Measurements from ENCODE around the gene KIAA1755.

The KIAA1755 gene

DNA sequence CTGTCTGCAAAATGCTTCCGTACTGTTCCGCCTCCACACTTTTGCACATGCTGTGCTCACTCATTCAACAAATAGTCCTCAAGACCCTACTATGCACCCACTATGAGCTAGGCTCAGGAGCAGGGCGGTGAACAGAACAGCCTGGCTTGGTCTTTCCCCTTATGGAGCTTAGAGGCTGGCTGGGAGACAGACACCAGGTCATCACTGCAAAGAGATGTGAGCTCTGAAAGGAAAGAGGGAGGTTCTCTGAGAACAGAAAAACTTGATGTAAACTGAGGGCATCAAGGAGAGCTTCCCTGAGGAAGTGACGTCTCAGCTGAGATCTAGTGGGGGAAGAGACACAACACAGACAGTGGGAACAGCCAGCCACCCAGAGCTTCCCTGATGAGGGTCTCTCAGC is 64.5 kb downstream of the KIAA1755 start:
- no peak for DNase-seq (ENCODE audit: extremely low read depth, low read depth)
- no peak overlapping the region for H3K4me3 ChIP-seq (replicated peaks; ENCODE audit: low read depth, low read length)
- TF ChIP-seq, protein P1, sequence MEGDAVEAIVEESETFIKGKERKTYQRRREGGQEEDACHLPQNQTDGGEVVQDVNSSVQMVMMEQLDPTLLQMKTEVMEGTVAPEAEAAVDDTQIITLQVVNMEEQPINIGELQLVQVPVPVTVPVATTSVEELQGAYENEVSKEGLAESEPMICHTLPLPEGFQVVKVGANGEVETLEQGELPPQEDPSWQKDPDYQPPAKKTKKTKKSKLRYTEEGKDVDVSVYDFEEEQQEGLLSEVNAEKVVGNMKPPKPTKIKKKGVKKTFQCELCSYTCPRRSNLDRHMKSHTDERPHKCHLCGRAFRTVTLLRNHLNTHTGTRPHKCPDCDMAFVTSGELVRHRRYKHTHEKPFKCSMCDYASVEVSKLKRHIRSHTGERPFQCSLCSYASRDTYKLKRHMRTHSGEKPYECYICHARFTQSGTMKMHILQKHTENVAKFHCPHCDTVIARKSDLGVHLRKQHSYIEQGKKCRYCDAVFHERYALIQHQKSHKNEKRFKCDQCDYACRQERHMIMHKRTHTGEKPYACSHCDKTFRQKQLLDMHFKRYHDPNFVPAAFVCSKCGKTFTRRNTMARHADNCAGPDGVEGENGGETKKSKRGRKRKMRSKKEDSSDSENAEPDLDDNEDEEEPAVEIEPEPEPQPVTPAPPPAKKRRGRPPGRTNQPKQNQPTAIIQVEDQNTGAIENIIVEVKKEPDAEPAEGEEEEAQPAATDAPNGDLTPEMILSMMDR (IDR thresholded peaks at IDR 0.05; ENCODE audit: low read depth, low read length, missing control alignments): no peak

DNA sequence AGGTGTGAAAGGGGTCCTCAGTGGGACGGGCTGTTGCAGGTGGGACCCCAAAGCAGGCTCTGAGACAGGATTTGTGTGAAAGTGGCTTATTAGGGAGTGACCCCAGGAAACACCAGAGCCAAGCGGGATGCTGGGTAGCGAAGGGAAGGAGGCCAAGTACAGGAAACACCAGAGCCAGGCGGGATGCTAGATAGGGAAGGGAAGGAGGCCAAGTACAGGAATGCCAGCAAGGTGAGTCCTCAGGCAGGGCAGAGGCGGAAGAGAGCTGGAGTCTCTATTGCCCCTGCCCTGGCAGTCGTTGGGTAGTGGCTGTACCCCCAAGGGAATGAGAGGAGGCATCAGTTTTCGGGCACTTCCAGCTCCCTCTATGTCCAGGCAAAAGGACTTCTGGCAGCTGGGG is 65.0 kb downstream of the KIAA1755 start:
- no peak overlapping the region for H3K4me3 ChIP-seq (replicated peaks; ENCODE audit: low read depth, low read length)
- TF ChIP-seq, protein P1 (IDR thresholded peaks at IDR 0.05; ENCODE audit: low read depth, low read length, missing control alignments): no peak
- no peak for DNase-seq (ENCODE audit: extremely low read depth, low read depth)

DNA sequence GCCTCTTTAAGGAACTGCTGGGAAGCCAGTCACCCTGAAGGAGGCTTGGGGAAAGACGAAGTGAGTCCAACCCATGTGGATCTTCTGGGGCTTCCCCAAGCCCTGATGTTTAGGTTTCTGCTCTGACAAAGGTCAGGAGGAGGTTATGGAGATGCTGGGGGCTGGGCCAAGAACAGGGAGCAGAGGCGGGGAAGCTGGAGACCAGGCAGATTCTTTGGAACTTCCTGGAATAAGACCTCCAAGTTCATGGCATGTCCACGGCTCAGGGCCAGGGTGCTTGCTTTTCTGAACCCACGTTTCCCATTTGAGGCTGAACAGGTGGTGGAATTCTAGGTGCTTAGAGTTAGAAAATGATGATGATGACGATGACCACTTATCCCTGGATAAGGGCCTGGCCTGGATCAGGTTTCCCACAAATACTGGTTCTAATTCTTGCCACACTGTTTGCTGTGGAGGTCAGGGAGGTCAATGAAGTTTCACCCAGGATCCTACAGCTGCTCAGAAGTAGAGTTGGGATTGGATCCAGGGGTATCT is 65.5 kb downstream of the KIAA1755 start:
- H3K4me3 ChIP-seq (replicated peaks; ENCODE audit: low read depth, low read length): no peak overlapping the region
- DNase-seq (ENCODE audit: extremely low read depth, low read depth): no peak
- TF ChIP-seq, protein P1 (IDR thresholded peaks at IDR 0.05; ENCODE audit: low read depth, low read length, missing control alignments): no peak

DNA sequence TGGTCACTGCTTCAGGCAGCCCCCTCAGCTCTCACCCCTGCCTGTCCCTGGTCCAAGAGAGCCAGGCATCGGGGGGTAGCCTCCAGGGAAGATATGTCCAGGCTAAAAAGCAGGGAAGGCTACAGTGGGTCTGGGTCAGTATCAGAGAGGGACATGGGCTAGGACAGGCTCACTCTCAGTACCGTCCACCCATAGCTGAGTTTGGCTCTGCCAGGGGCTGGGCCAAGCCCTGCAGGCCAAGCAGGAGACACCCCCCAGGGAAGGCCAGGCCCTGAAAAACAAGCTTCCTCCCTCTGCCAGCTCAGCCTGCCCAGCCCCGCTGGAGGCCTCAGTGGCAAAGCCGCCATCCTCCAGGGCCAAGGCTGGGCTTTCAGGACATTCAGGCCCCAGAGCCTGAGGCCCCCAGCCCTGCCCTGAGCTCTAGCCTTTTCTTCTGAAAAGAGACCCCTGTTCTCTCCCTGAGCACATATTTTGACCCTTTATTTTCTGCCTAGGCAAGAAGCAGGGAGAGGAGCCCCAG is 66.9 kb downstream of the KIAA1755 start:
- H3K4me3 ChIP-seq (replicated peaks; ENCODE audit: low read depth, low read length): no peak overlapping the region
- TF ChIP-seq, protein P1 (IDR thresholded peaks at IDR 0.05; ENCODE audit: low read depth, low read length, missing control alignments): no peak
- no peak for DNase-seq (ENCODE audit: extremely low read depth, low read depth)

DNA sequence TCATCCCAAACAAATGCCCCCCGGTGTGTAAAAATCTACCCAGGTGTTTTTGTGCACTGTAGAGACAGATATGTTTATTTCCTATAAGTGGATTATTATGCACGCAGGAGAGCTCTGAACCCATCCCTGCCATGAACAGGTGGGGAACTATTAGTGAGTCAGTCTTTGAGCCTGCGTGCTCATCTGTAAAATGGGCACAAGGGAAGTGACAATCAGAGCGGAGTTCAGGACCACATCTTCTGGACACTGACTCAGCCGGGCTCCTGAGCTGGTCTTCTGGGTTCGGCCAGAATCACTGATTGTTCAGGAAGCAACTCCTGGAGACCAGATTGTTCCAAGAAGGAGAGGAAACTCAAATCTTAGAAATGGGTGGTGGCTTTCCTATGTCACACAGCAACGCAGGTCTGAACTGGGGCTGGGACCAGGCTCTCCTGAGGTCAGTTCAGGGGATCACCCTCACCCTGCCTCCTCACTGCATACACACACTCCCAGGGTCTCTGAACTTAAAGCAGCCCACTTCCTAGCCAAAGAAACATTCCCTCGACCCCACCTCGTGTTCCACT is 68.1 kb downstream of the KIAA1755 start:
- DNase-seq (ENCODE audit: extremely low read depth, low read depth): no peak
- TF ChIP-seq, protein P1 (IDR thresholded peaks at IDR 0.05; ENCODE audit: low read depth, low read length, missing control alignments): no peak
- H3K4me3 ChIP-seq (replicated peaks; ENCODE audit: low read depth, low read length): no peak overlapping the region

DNA sequence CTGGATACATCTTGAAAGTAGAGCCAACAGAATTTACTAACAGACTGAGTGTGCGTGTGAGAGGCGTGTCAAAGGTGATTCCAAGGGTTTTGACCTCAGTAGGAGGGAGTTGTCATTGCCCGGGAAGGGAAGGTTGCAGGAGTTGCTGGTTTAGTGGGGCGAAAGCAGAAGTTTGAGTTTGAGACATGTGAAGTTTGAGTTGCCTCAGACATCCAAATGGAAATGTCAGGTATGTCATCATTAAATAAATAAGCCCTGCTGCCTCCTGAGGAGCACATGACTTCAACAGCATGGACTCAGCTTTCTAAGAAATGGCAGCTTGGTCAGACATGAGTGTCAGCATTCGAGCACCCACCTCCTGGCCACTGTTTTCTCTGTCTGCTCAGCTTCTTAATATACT is 68.9 kb downstream of the KIAA1755 start:
- TF ChIP-seq, protein P1 (IDR thresholded peaks at IDR 0.05; ENCODE audit: low read depth, low read length, missing control alignments): no peak

More for the DNA sequence above, 68.9 kb downstream of the KIAA1755 start:
- no peak overlapping the region for H3K4me3 ChIP-seq (replicated peaks; ENCODE audit: low read depth, low read length)
- no peak for DNase-seq (ENCODE audit: extremely low read depth, low read depth)
